ENCODE measurements around the gene GPC6.

- no peak for TF ChIP-seq MAX (IDR thresholded peaks at IDR 0.05)
- TF ChIP-seq POLR2AphosphoS5 (IDR thresholded peaks at IDR 0.05; ENCODE audit: low read depth, low read length): no peak
- TF ChIP-seq CTCF (IDR thresholded peaks at IDR 0.05 in 2 of 3, conservative IDR thresholded peaks at IDR 0.05 in 1 of 3; ENCODE audit: borderline replicate concordance in 1 of 3, insufficient read depth in 1 of 3, low read depth in 2 of 3, low read length in 2 of 3): no peak
- no peak for TF ChIP-seq POLR2A (IDR thresholded peaks at IDR 0.05; ENCODE audit: borderline replicate concordance, extremely low read depth, insufficient read depth, insufficient read length)
Measured at GRCh38 chr13:93529961-93530360, 303.4 kb downstream of the GPC6 start.
